Activated CD4-positive, alpha-beta memory T cell treated with anti-CD3 and anti-CD28 coated beads, Interleukin-2, amount 10 ng/mL, durations not matched to agents 7 days and 5 days (primary cell): ENCODE results near the gene ELMO3. TPM values are rescaled to one million over a fixed set of nuclear protein-coding genes. Genes with fewer than 3 reads are reported as not detected.
A peak's percentile ranks its signal among the peaks of the same experiment; 100 is the strongest.

Experiments
- CTCF ChIA-PET: fragments of 350-600 bp; sonication (Branson Sonifier 250); formaldehyde crosslinking; loops from one replicate; lab custom pipeline; 2021; ENCODE audit warnings: antibody characterized with exemption, inconsistent platforms; lab: Charles Lee
- POLR2A ChIA-PET: fragments of 350-600 bp; sonication (Branson Sonifier 250); formaldehyde crosslinking; loops from one replicate; lab custom pipeline; 2021; ENCODE audit warnings: antibody characterized with exemption; lab: Charles Lee
- DNase-seq: peaks from one replicate; pipeline ENCODE4 v3.0.0-alpha.2; 2020
- H3K27ac Mint-ChIP-seq: one replicate; pipeline ENCODE4 v1.8.0; 2021; ENCODE audit warnings: mild to moderate bottlenecking, mixed read lengths
- H3K27me3 Mint-ChIP-seq: one replicate; pipeline ENCODE4 v1.8.0; 2021; ENCODE audit warnings: mixed read lengths
- H3K36me3 Mint-ChIP-seq: one replicate; pipeline ENCODE4 v1.8.0; 2021; ENCODE audit warnings: low read depth, mixed read lengths
- H3K4me1 Mint-ChIP-seq: one replicate; pipeline ENCODE4 v1.8.0; 2021; ENCODE audit warnings: mixed read lengths
- H3K4me3 Mint-ChIP-seq: one replicate; pipeline ENCODE4 v1.8.0; 2021; ENCODE audit warnings: mild to moderate bottlenecking, mixed read lengths
- H3K9me3 Mint-ChIP-seq: one replicate; pipeline ENCODE4 v1.8.0; 2021; ENCODE audit warnings: mixed read lengths
- total RNA-seq, 2 experiments: library from RNA; stranded (reverse); gene quantifications; one replicate each; pipeline ENCODE4 v1.2.3, GENCODE V29; 2021

The ELMO3 gene
- total RNA-seq, 2 experiments from 2014 or later = 7.3 to 8.3 TPM

- DNase-seq = no peak
- Mint-ChIP-seq H3K4me1 (peaks cover 33% of the 10 kb centered on the region), H3K36me3 (peaks cover 82% of the 10 kb centered on the region), H3K9me3 (no peaks in the 10 kb centered on the region), H3K4me3 (no peak overlapping the region), H3K27ac (peak overlapping the region; percentile 26), H3K27me3 (no peaks in the 10 kb centered on the region)
- ChIA-PET POLR2A (interaction anchor here (11.1 to 15.4 kb wide), 2 partner anchors 7 to 12 kb away, joined by 97 to 187 read pairs; partner anchors contain the start of genes FHOD1, SLC9A5 and TMEM208), CTCF (no interaction called here)
Measured at GRCh38 chr16:67234180-67234597, 35.3 kb downstream of the ELMO3 start.

- Mint-ChIP-seq H3K36me3 (peaks cover 66% of the 10 kb centered on the region), H3K4me1 (peaks cover 38% of the 10 kb centered on the region), H3K27ac (peak overlapping the region; percentile 97), H3K4me3 (peak overlapping the region; percentile 75), H3K27me3 (no peaks in the 10 kb centered on the region), H3K9me3 (no peaks in the 10 kb centered on the region)
- peak; percentile 82 for DNase-seq
- ChIA-PET CTCF (interaction anchor here (0.7 to 2.4 kb wide), 4 partner anchors 8 to 261 kb away, joined by 3 to 12 read pairs (median 6); partner anchors contain the start of genes FHOD1 and TMEM208), POLR2A (interaction anchor here (0.5 to 15.4 kb wide), 8 partner anchors 9 to 768 kb away, joined by 3 to 187 read pairs (median 4); partner anchors contain the start of genes ATP6V0D1, E2F4, FBXL8 and FHOD1)
Measured at GRCh38 chr16:67235816-67236562, 37.1 kb downstream of the ELMO3 start.

GRCh38 chr16:67236563-67237395 is 37.8 kb downstream of the ELMO3 start:
- CTCF ChIA-PET = interaction anchor here (0.7 to 2.4 kb wide), 4 partner anchors 8 to 261 kb away, joined by 3 to 12 read pairs (median 6); partner anchors contain the start of genes FHOD1 and TMEM208
- peaks cover 64% of the 10 kb centered on the region for H3K36me3 Mint-ChIP-seq

DNA sequence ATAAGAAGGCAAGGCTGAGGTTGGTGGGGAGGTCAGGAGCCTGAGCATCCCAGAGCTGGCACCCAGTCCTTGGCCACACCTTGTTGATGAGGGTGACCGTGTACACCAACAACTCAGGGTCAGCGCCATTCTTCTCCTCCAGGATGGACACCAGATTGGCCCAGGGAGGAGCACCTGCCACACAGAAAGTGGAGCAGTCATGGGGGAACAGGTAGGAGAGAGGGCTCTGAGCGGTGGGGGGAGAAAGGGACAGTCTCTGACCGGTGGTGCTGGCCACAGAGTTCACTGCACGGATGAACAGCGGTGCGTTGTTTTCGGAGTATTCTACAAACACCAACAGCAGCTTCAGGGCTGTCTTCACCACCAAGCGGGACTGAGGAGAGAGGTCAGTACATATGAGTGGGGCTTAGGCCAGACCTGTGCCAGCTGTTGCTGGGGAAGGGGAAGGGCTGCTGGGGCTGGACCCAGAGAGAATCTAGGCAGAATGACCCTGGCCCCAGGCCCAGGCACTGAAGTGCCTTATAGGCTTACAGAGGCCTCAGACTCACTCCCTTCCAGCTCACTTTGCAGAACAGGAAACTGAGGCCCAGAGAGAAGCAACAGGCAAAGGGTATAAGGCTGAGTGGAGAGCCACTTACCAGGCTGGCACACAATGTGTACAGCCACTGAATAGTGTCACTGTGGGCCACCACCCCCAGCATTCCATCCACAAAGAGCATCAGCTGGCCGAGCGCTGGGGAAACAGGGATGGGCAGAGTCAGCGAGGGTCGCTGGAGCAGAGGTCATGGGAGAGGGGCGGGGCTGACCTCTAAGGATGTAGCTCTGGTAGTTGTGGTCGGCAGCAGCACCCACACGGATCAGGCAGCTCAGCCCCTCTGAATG is 38.7 kb downstream of the ELMO3 start:
- Mint-ChIP-seq H3K4me3 (no peak overlapping the region), H3K36me3 (peaks cover 57% of the 10 kb centered on the region), H3K27me3 (no peaks in the 10 kb centered on the region), H3K27ac (peak overlapping the region; percentile 64), H3K9me3 (no peaks in the 10 kb centered on the region), H3K4me1 (peaks cover 53% of the 10 kb centered on the region)
- no peak for DNase-seq
- ChIA-PET POLR2A (interaction anchor here (0.8 to 15.4 kb wide), 4 partner anchors 9 to 244 kb away, joined by 3 to 187 read pairs (median 50); partner anchors contain the start of genes ATP6V0D1, FHOD1, SLC9A5 and TMEM208), CTCF (interaction anchor here (1.0 to 1.3 kb wide), 3 partner anchors 10 to 43 kb away, joined by 3 to 7 read pairs (median 4); partner anchors contain the start of gene FHOD1)

More at GRCh38 chr16:67236563-67237395, 37.8 kb downstream of the ELMO3 start:
- peak overlapping the region; percentile 75 for H3K4me3 Mint-ChIP-seq
- DNase-seq = peak; percentile 92
- H3K4me1 Mint-ChIP-seq = peaks cover 44% of the 10 kb centered on the region
- H3K27me3 Mint-ChIP-seq = no peaks in the 10 kb centered on the region
- peak overlapping the region; percentile 97 for H3K27ac Mint-ChIP-seq
- POLR2A ChIA-PET = interaction anchor here (0.6 to 15.4 kb wide), 6 partner anchors 10 to 767 kb away, joined by 3 to 187 read pairs (median 6); partner anchors contain the start of genes ATP6V0D1, FBXL8, FHOD1 and SLC9A5
- H3K9me3 Mint-ChIP-seq = no peaks in the 10 kb centered on the region

DNA sequence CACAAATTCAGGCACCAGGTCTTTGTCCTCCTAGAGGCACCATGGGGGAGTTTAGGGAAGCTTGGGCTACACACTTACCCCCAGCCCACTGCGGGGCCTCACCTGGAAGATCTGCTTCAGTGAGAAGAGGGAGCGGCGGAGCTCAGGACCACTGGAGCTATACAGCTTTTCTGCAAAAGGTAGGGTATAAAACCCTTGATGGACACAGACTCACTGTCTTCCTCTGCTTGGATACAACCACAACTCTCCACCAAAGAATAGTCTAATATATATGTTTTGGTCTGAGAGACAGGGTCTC is 39.3 kb downstream of the ELMO3 start:
- no peaks in the 10 kb centered on the region for H3K27me3 Mint-ChIP-seq
- DNase-seq = no peak
- H3K4me3 Mint-ChIP-seq = no peak overlapping the region
- H3K36me3 Mint-ChIP-seq = peaks cover 55% of the 10 kb centered on the region
- H3K4me1 Mint-ChIP-seq = peaks cover 54% of the 10 kb centered on the region
- H3K27ac Mint-ChIP-seq = peak overlapping the region; percentile 64
- ChIA-PET POLR2A (interaction anchor here (1.0 to 15.4 kb wide), 3 partner anchors 8 to 243 kb away, joined by 3 to 187 read pairs (median 97); partner anchors contain the start of genes ATP6V0D1, FHOD1, SLC9A5 and TMEM208), CTCF (interaction anchor here (1.0 to 1.2 kb wide), 3 partner anchors 9 to 43 kb away, joined by 3 to 5 read pairs (median 4); partner anchors contain the start of genes FHOD1 and TMEM208)
- no peaks in the 10 kb centered on the region for H3K9me3 Mint-ChIP-seq

DNA sequence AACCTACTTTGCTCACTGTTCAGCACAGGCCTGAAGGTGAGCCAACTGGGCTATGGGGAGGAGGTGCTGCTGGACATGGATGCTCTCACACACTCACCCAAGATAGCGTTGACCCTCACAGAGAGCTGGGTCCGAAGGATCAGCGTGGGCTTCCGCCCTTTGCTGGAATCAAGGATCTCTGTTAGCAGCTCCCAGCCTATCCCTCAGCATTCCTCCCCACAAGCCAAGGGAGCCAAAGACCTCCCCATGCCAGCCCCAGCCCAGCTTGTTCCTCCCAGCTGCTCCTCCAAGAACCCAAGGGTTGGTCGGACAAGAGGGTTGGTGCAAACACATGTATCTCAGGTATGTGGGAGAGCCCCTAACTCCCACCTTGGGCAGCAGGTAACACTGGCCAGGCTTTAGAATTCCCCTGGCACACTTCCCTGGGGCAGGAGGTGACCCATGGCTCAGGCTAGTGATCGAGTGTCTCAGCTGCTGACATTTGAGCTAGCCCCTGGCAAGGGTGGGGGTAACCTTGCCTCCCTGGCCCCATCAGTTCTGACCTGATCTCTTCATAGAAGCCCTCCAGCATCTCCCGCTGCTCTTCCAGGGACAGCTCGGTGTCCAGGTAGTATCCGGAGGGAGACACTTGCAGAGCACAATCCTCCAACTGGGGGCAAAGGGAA is 40.0 kb downstream of the ELMO3 start:
- peaks cover 50% of the 10 kb centered on the region for H3K36me3 Mint-ChIP-seq
- no peak overlapping the region for H3K4me3 Mint-ChIP-seq
- H3K9me3 Mint-ChIP-seq = no peaks in the 10 kb centered on the region
- CTCF ChIA-PET = interaction anchor here (0.8 to 1.2 kb wide), 5 partner anchors 9 to 42 kb away, joined by 3 to 5 read pairs (median 3); partner anchors contain the start of genes FHOD1 and TMEM208
- H3K27ac Mint-ChIP-seq = peak overlapping the region; percentile 54
- no peaks in the 10 kb centered on the region for H3K27me3 Mint-ChIP-seq
- H3K4me1 Mint-ChIP-seq = peaks cover 61% of the 10 kb centered on the region
- POLR2A ChIA-PET = interaction anchor here (0.8 to 15.4 kb wide), 3 partner anchors 7 to 242 kb away, joined by 3 to 187 read pairs (median 97); partner anchors contain the start of genes ATP6V0D1, FHOD1, SLC9A5 and TMEM208
- no peak for DNase-seq

- CTCF ChIA-PET = no interaction called here
- Mint-ChIP-seq H3K4me1 (peaks cover 75% of the 10 kb centered on the region), H3K27me3 (no peaks in the 10 kb centered on the region), H3K4me3 (no peak overlapping the region), H3K9me3 (no peaks in the 10 kb centered on the region), H3K27ac (peak overlapping the region; percentile 14), H3K36me3 (peaks cover 47% of the 10 kb centered on the region)
- POLR2A ChIA-PET = interaction anchor here (15.4 kb wide), 1 partner anchor 14 kb away, joined by 187 read pairs; the partner anchor contains the start of gene TMEM208
- DNase-seq = no peak
Measured at GRCh38 chr16:67240506-67240905, 41.6 kb downstream of the ELMO3 start.

- Mint-ChIP-seq H3K36me3 (peaks cover 39% of the 10 kb centered on the region), H3K4me3 (no peak overlapping the region), H3K27me3 (no peaks in the 10 kb centered on the region), H3K9me3 (no peaks in the 10 kb centered on the region), H3K4me1 (peaks cover 71% of the 10 kb centered on the region), H3K27ac (peak overlapping the region; percentile 38)
- POLR2A ChIA-PET = interaction anchor here (15.4 kb wide), 1 partner anchor 15 kb away, joined by 187 read pairs; the partner anchor contains the start of gene TMEM208
- CTCF ChIA-PET = interaction anchor here (0.6 kb wide), 1 partner anchor 271 kb away, joined by 4 read pairs; no protein-coding TSS in a partner anchor
- no peak for DNase-seq
Measured at GRCh38 chr16:67241008-67241900, 42.3 kb downstream of the ELMO3 start.

- POLR2A ChIA-PET = interaction anchor here (15.4 kb wide), 1 partner anchor 16 kb away, joined by 187 read pairs; the partner anchor contains the start of gene TMEM208
- no peak for DNase-seq
- H3K4me1 Mint-ChIP-seq = peaks cover 63% of the 10 kb centered on the region
- no peak overlapping the region for H3K4me3 Mint-ChIP-seq
- H3K9me3 Mint-ChIP-seq = no peaks in the 10 kb centered on the region
- H3K27ac Mint-ChIP-seq = peak overlapping the region; percentile 23
- no peaks in the 10 kb centered on the region for H3K27me3 Mint-ChIP-seq
- CTCF ChIA-PET = interaction anchor here (1.3 to 1.4 kb wide), 2 partner anchors 50 to 281 kb away, joined by 3 read pairs; partner anchors contain the start of gene CES3
- H3K36me3 Mint-ChIP-seq = peaks cover 31% of the 10 kb centered on the region
Measured at GRCh38 chr16:67242138-67242730, 43.3 kb downstream of the ELMO3 start.

GRCh38 chr16:67243481-67243880 is 44.5 kb downstream of the ELMO3 start:
- peak overlapping the region; percentile 98 for H3K27ac Mint-ChIP-seq
- no peak for DNase-seq
- peaks cover 5% of the 10 kb centered on the region for H3K27me3 Mint-ChIP-seq
- ChIA-PET POLR2A (interaction anchor here (1.1 to 15.4 kb wide), 7 partner anchors 9 to 230 kb away, joined by 3 to 187 read pairs (median 9); partner anchors contain the start of genes E2F4 and TMEM208), CTCF (interaction anchor here (1.4 to 5.0 kb wide), 5 partner anchors 18 to 238 kb away, joined by 3 to 58 read pairs (median 6); partner anchors contain the start of genes ATP6V0D1, ELMO3 and TMEM208)
- H3K4me1 Mint-ChIP-seq = peaks cover 61% of the 10 kb centered on the region
- H3K9me3 Mint-ChIP-seq = no peaks in the 10 kb centered on the region
- peaks cover 19% of the 10 kb centered on the region for H3K36me3 Mint-ChIP-seq
- peak overlapping the region; percentile 8 for H3K4me3 Mint-ChIP-seq
